ENCODE data around the gene MYOM3.

The MYOM3 gene

GRCh38 chr1:24075946-24076345, 36.0 kb downstream of the MYOM3 start:
- Histone ChIP-seq H3K4me3 (ENCODE audit: insufficient read length, low read depth) (no peak overlapping the region), H3K4me1 (ENCODE audit: insufficient read depth, insufficient read length) (peaks cover 14% of the 10 kb centered on the region), H3K9ac (ENCODE audit: insufficient read length, low read depth) (no peak overlapping the region), H3K27me3 (ENCODE audit: insufficient read depth, insufficient read length) (no peaks in the 10 kb centered on the region), H3K9me3 (ENCODE audit: insufficient read depth, low read length) (no peaks in the 10 kb centered on the region), H3K36me3 (ENCODE audit: insufficient read depth, insufficient read length, low read length) (no peaks in the 10 kb centered on the region)
- TF ChIP-seq SUZ12 (IDR thresholded peaks at IDR 0.05; ENCODE audit: extremely low read depth, insufficient read depth, insufficient read length) (no peak), YY1 (IDR thresholded peaks at IDR 0.05; ENCODE audit: insufficient read depth, insufficient read length) (no peak), ZNF274 (IDR thresholded peaks at IDR 0.05; ENCODE audit: low read depth, low read length) (no peak)
- DNase-seq (ENCODE audit: low read depth, low spot score), result no peak

GRCh38 chr1:24075590-24075854, 36.4 kb downstream of the MYOM3 start:
- Histone ChIP-seq H3K4me1 (ENCODE audit: insufficient read depth, insufficient read length) (peaks cover 15% of the 10 kb centered on the region), H3K9me3 (ENCODE audit: insufficient read depth, low read length) (no peaks in the 10 kb centered on the region), H3K9ac (ENCODE audit: insufficient read length, low read depth) (no peak overlapping the region), H3K27me3 (ENCODE audit: insufficient read depth, insufficient read length) (no peaks in the 10 kb centered on the region), H3K4me3 (ENCODE audit: insufficient read length, low read depth) (no peak overlapping the region), H3K36me3 (ENCODE audit: insufficient read depth, insufficient read length, low read length) (no peaks in the 10 kb centered on the region)
- DNase-seq (ENCODE audit: low read depth, low spot score), result no peak
- no peak for TF ChIP-seq ZNF274 (IDR thresholded peaks at IDR 0.05; ENCODE audit: low read depth, low read length)
- TF ChIP-seq SUZ12 (IDR thresholded peaks at IDR 0.05; ENCODE audit: extremely low read depth, insufficient read depth, insufficient read length), result no peak
- TF ChIP-seq YY1 (IDR thresholded peaks at IDR 0.05; ENCODE audit: insufficient read depth, insufficient read length), result no peak

- no peaks in the 10 kb centered on the region for H3K27me3 ChIP-seq (ENCODE audit: insufficient read depth, insufficient read length)
- no peaks in the 10 kb centered on the region for H3K9me3 ChIP-seq (ENCODE audit: insufficient read depth, low read length)
- H3K4me1 ChIP-seq (ENCODE audit: insufficient read depth, insufficient read length), result peaks cover 15% of the 10 kb centered on the region
- H3K4me3 ChIP-seq (ENCODE audit: insufficient read length, low read depth), result no peak overlapping the region
- DNase-seq (ENCODE audit: low read depth, low spot score), result no peak
- H3K9ac ChIP-seq (ENCODE audit: insufficient read length, low read depth), result no peak overlapping the region
- no peaks in the 10 kb centered on the region for H3K36me3 ChIP-seq (ENCODE audit: insufficient read depth, insufficient read length, low read length)
- TF ChIP-seq YY1 (IDR thresholded peaks at IDR 0.05; ENCODE audit: insufficient read depth, insufficient read length) (no peak), SUZ12 (IDR thresholded peaks at IDR 0.05; ENCODE audit: extremely low read depth, insufficient read depth, insufficient read length) (no peak), ZNF274 (IDR thresholded peaks at IDR 0.05; ENCODE audit: low read depth, low read length) (no peak)
Measured at GRCh38 chr1:24074817-24075589, 36.9 kb downstream of the MYOM3 start.

GRCh38 chr1:24074196-24074595, 37.7 kb downstream of the MYOM3 start:
- no peak for DNase-seq (ENCODE audit: low read depth, low spot score)
- no peaks in the 10 kb centered on the region for H3K27me3 ChIP-seq (ENCODE audit: insufficient read depth, insufficient read length)
- no peak for TF ChIP-seq ZNF274 (IDR thresholded peaks at IDR 0.05; ENCODE audit: low read depth, low read length)
- TF ChIP-seq SUZ12 (IDR thresholded peaks at IDR 0.05; ENCODE audit: extremely low read depth, insufficient read depth, insufficient read length), result no peak
- TF ChIP-seq YY1 (IDR thresholded peaks at IDR 0.05; ENCODE audit: insufficient read depth, insufficient read length), result no peak
- no peaks in the 10 kb centered on the region for H3K36me3 ChIP-seq (ENCODE audit: insufficient read depth, insufficient read length, low read length)
- H3K9ac ChIP-seq (ENCODE audit: insufficient read length, low read depth), result no peak overlapping the region
- H3K4me1 ChIP-seq (ENCODE audit: insufficient read depth, insufficient read length), result peaks cover 15% of the 10 kb centered on the region
- H3K4me3 ChIP-seq (ENCODE audit: insufficient read length, low read depth), result no peak overlapping the region
- no peaks in the 10 kb centered on the region for H3K9me3 ChIP-seq (ENCODE audit: insufficient read depth, low read length)

GRCh38 chr1:24071941-24072340, 40.0 kb downstream of the MYOM3 start:
- H3K27me3 ChIP-seq (ENCODE audit: insufficient read depth, insufficient read length), result no peaks in the 10 kb centered on the region
- peaks cover 10% of the 10 kb centered on the region for H3K4me1 ChIP-seq (ENCODE audit: insufficient read depth, insufficient read length)
- TF ChIP-seq ZNF274 (IDR thresholded peaks at IDR 0.05; ENCODE audit: low read depth, low read length), result no peak
- no peak for TF ChIP-seq YY1 (IDR thresholded peaks at IDR 0.05; ENCODE audit: insufficient read depth, insufficient read length)
- TF ChIP-seq SUZ12 (IDR thresholded peaks at IDR 0.05; ENCODE audit: extremely low read depth, insufficient read depth, insufficient read length), result no peak
- no peaks in the 10 kb centered on the region for H3K36me3 ChIP-seq (ENCODE audit: insufficient read depth, insufficient read length, low read length)
- no peak overlapping the region for H3K4me3 ChIP-seq (ENCODE audit: insufficient read length, low read depth)
- no peak overlapping the region for H3K9ac ChIP-seq (ENCODE audit: insufficient read length, low read depth)
- DNase-seq (ENCODE audit: low read depth, low spot score), result no peak
- no peaks in the 10 kb centered on the region for H3K9me3 ChIP-seq (ENCODE audit: insufficient read depth, low read length)

GRCh38 chr1:24070821-24071393, 41.0 kb downstream of the MYOM3 start:
- H3K9me3 ChIP-seq (ENCODE audit: insufficient read depth, low read length), result no peaks in the 10 kb centered on the region
- no peak overlapping the region for H3K9ac ChIP-seq (ENCODE audit: insufficient read length, low read depth)
- H3K4me1 ChIP-seq (ENCODE audit: insufficient read depth, insufficient read length), result peaks cover 9% of the 10 kb centered on the region
- H3K36me3 ChIP-seq (ENCODE audit: insufficient read depth, insufficient read length, low read length), result no peaks in the 10 kb centered on the region
- no peaks in the 10 kb centered on the region for H3K27me3 ChIP-seq (ENCODE audit: insufficient read depth, insufficient read length)
- no peak for TF ChIP-seq SUZ12 (IDR thresholded peaks at IDR 0.05; ENCODE audit: extremely low read depth, insufficient read depth, insufficient read length)
- peak; percentile 89 for DNase-seq (ENCODE audit: low read depth, low spot score)
- no peak overlapping the region for H3K4me3 ChIP-seq (ENCODE audit: insufficient read length, low read depth)

- Histone ChIP-seq H3K4me3 (ENCODE audit: insufficient read length, low read depth) (no peak overlapping the region), H3K9ac (ENCODE audit: insufficient read length, low read depth) (no peak overlapping the region), H3K27me3 (ENCODE audit: insufficient read depth, insufficient read length) (no peaks in the 10 kb centered on the region), H3K36me3 (ENCODE audit: insufficient read depth, insufficient read length, low read length) (no peaks in the 10 kb centered on the region), H3K4me1 (ENCODE audit: insufficient read depth, insufficient read length) (peaks cover 9% of the 10 kb centered on the region), H3K9me3 (ENCODE audit: insufficient read depth, low read length) (no peaks in the 10 kb centered on the region)
- no peak for DNase-seq (ENCODE audit: low read depth, low spot score)
- TF ChIP-seq ZNF274 (IDR thresholded peaks at IDR 0.05; ENCODE audit: low read depth, low read length) (no peak), SUZ12 (IDR thresholded peaks at IDR 0.05; ENCODE audit: extremely low read depth, insufficient read depth, insufficient read length) (no peak), YY1 (IDR thresholded peaks at IDR 0.05; ENCODE audit: insufficient read depth, insufficient read length) (no peak)
Measured at GRCh38 chr1:24069817-24070216, 42.1 kb downstream of the MYOM3 start.
